K562 (cell line): ENCODE results near the gene KLHL28. TPM values are rescaled to one million over a fixed set of nuclear protein-coding genes. Genes with fewer than 3 reads are reported as not detected.

Experiments
- ATAC-seq: fragments of 200-7000 bp; cut with Tn5 transposase; 3 replicates; pipeline ENCODE4 v1.9.1; 2020; ENCODE audit warnings: moderate library complexity
- BruUV-seq: library from RNA; stranded (reverse); fragments of 400-500 nt; replicated peaks from 2 replicates; lab custom pipeline; 2021; lab: Mats Ljungman, UMichigan
- CTCF ChIA-PET: fragments of 300-600 bp; formaldehyde crosslinking; extraction: SDS; loops from one replicate; lab custom pipeline; 2021; ENCODE audit warnings: low intra/inter-chr PET ratio; lab: Yijun Ruan, JAX
- POLR2A ChIA-PET: fragments of 300-600, 350-650 bp; sonication (Branson Sonifier 250); formaldehyde crosslinking; extraction: SDS; loops from one replicate; lab custom pipeline; 2021; ENCODE audit warnings: antibody characterized with exemption, inconsistent platforms; lab: Yijun Ruan, JAX
- DNase-seq, 4 experiments: peaks; one replicate each; pipeline versions ENCODE4 v3.0.0 to v3.0.0-alpha.2; 2011 to 2018; ENCODE audit warnings: low spot score in 3 of 4, mixed read lengths in 3 of 4; ENCODE audit errors: extremely low read depth in 1 of 4
- FAIRE-seq: peaks from 2 replicates; lab custom pipeline; 2011; peaks lifted over from hg19 to GRCh38; lab: Jason Lieb, UNC
- H2AFZ ChIP-seq: 2 replicates; pipeline ENCODE4 v1.6.0; 2011; ENCODE audit warnings: low read depth, low read length, control low read depth, inconsistent platforms
- H3K27ac ChIP-seq: fragments of 200-600 bp; 3 replicates; pipeline ENCODE4 v1.8.0; 2011; ENCODE audit warnings: low read depth, mild to moderate bottlenecking, control low read depth, inconsistent platforms, low read length, moderate library complexity, mixed read lengths; ENCODE audit errors: extremely low read depth
- H3K27me3 ChIP-seq, 2 experiments: fragments of 300-600 bp in 1 of 2; 2 replicates in 1 of 2; 3 replicates in 1 of 2; pipeline versions ENCODE4 v1.6.0 to v1.8.0; 2011; ENCODE audit warnings: inconsistent platforms in 2 of 2, low read length in 2 of 2, mild to moderate bottlenecking in 1 of 2, mixed read lengths in 1 of 2, moderate library complexity in 1 of 2; ENCODE audit not compliant: control insufficient read depth in 2 of 2, insufficient read depth in 2 of 2
- H3K36me3 ChIP-seq: fragments of 300-600 bp; 3 replicates; pipeline ENCODE4 v1.8.0; 2011; ENCODE audit warnings: mild to moderate bottlenecking, low read length, inconsistent platforms; ENCODE audit not compliant: control insufficient read depth, insufficient read depth
- H3K4me1 ChIP-seq, 2 experiments: fragments of 200-600 bp in 1 of 2; replicated peaks in 1 of 2; 2 replicates in 1 of 2; 3 replicates in 1 of 2; pipeline versions ENCODE4 v1.5.1 to v1.8.0; 2011; ENCODE audit warnings: inconsistent platforms in 2 of 2, low read length in 2 of 2, mild to moderate bottlenecking in 1 of 2, mixed read lengths in 1 of 2, moderate library complexity in 1 of 2; ENCODE audit not compliant: control insufficient read depth in 2 of 2, insufficient read depth in 2 of 2
- H3K4me2 ChIP-seq: 2 replicates; pipeline ENCODE4 v1.6.1; 2011; ENCODE audit warnings: low read length, control low read depth, inconsistent platforms, mixed read lengths; ENCODE audit not compliant: insufficient read depth
- H3K4me3 ChIP-seq: fragments of 200-600 bp; sonication (generic), shearing (Covaris generic); 2 replicates; pipeline ENCODE4 v1.5.1; 2016; ENCODE audit warnings: control low read depth, inconsistent platforms
- H3K79me2 ChIP-seq: fragments of 200-600 bp; 3 replicates; pipeline ENCODE4 v1.8.0; 2011; ENCODE audit warnings: low read length, inconsistent platforms; ENCODE audit not compliant: control insufficient read depth, insufficient read depth
- H3K9ac ChIP-seq, 2 experiments: 2 replicates each; pipeline versions ENCODE4 v1.6.0 to v1.6.1; 2011; ENCODE audit warnings: low read depth in 2 of 2, low read length in 2 of 2, control low read depth in 1 of 2, inconsistent platforms in 1 of 2, mild to moderate bottlenecking in 1 of 2, mixed read lengths in 1 of 2; ENCODE audit not compliant: insufficient read depth in 1 of 2
- H3K9me1 ChIP-seq: one replicate; pipeline ENCODE4 v1.6.0; 2011; ENCODE audit warnings: inconsistent platforms, mild to moderate bottlenecking, low read length, moderate library complexity; ENCODE audit not compliant: control insufficient read depth, insufficient read depth
- H3K9me3 ChIP-seq: replicated peaks from 2 replicates; pipeline ENCODE4 v1.5.1; 2011; ENCODE audit warnings: low read depth, low read length, inconsistent platforms; ENCODE audit not compliant: control insufficient read depth, insufficient read depth
- H4K20me1 ChIP-seq: replicated peaks from 2 replicates; pipeline ENCODE4 v1.6.1; 2011; ENCODE audit warnings: low read length, inconsistent platforms, mixed read lengths; ENCODE audit not compliant: control insufficient read depth, insufficient read depth
- E2F8 ChIP-seq: fragments of 450-650 bp; IDR thresholded peaks from 2 replicates; pipeline ENCODE4 v1.7.1; 2018; ENCODE audit warnings: mild to moderate bottlenecking, low read depth; ENCODE audit not compliant: partially characterized antibody
- FOXJ2 ChIP-seq: fragments of 200-800 bp; sonication (Bioruptor generic); IDR thresholded peaks from 2 replicates; pipeline ENCODE4 v1.6.1; 2016; ENCODE audit warnings: missing genetic modification characterization, missing compliant biosample characterization
- HNRNPL ChIP-seq: fragments of 200-400 bp; formaldehyde crosslinking; IDR thresholded peaks from 2 replicates; pipeline ENCODE4 v1.6.1; 2017; ENCODE audit warnings: low read depth, mild to moderate bottlenecking, low read length
- MAFK ChIP-seq: IDR thresholded peaks from 2 replicates; pipeline ENCODE4 v1.6.1; 2011; ENCODE audit warnings: low read length, improper control_type of control experiment
- NCOR1 ChIP-seq: fragments of 450-650 bp; IDR thresholded peaks from 2 replicates; pipeline ENCODE4 v1.6.1; 2016; ENCODE audit warnings: mild to moderate bottlenecking, moderate library complexity
- ZNF3 ChIP-seq: fragments of 250-450 bp; sonication (Bioruptor Pico); IDR thresholded peaks from 2 replicates; pipeline ENCODE4 v1.5.0; 2021; ENCODE audit warnings: mild to moderate bottlenecking, moderate library complexity
- ZNF551 ChIP-seq: fragments of 250-450 bp; sonication (Bioruptor Pico); IDR thresholded peaks from 2 replicates; pipeline ENCODE4 v1.5.0; 2021; ENCODE audit warnings: mild to moderate bottlenecking, moderate library complexity
- WGBS: fragments of 100-300 bp; shearing (Covaris generic); methylation state at CpG from one replicate; pipeline ENCODE4 v1.1.6; 2016; ENCODE audit warnings: low coverage, mixed read lengths; ENCODE audit not compliant: insufficient coverage; ENCODE audit errors: missing lambda C conversion rate; 5-methylcytosine and 5-hydroxymethylcytosine counted together
- in situ Hi-C: fragments of 300-500 bp; cut with MboI; formaldehyde crosslinking; loops from 4 replicates; pipeline ENCODE4 v1.15.0; 2018; ENCODE audit warnings: inconsistent platforms, mixed read lengths
- intact Hi-C: fragments of 100-400 bp; cut with micrococcal nuclease; formaldehyde crosslinking; loops from 2 replicates; pipeline ENCODE4 v1.14.2; 2022
- polyA plus RNA-seq, 8 experiments: library from polyadenylated mRNA; depleted of rRNA in 4 of 8; stranded (reverse) in 5 of 8; unstranded in 3 of 8; fragments of >200 nt; fragmentation: Nextera tagmentation in 2 of 8; fragmentation: Illumina TruSeq in 1 of 8; extraction: Ambion mirVana in 2 of 8; extraction: Trizol in 1 of 8; gene quantifications; 2 replicates each; pipeline versions ENCODE4 v1.2.1 to v1.2.3, GENCODE V29; 2011 to 2014; ENCODE audit warnings: inconsistent platforms in 1 of 8, missing spikeins in 1 of 8
- total RNA-seq, 7 experiments: library from RNA; depleted of rRNA in 6 of 7; stranded (reverse); fragments of >200 nt in 6 of 7; fragmentation: Illumina TruSeq in 2 of 7; extraction: Trizol in 2 of 7; gene quantifications; 2 replicates each; pipeline versions ENCODE4 v1.2.1 to v1.2.3, GENCODE V29; 2011 to 2021; ENCODE audit warnings: low replicate concordance in 1 of 7

KLHL28 gene
- total and polyA plus RNA-seq, 9 of the 15 experiments (the other 6 are each of a cell fraction or from before 2014, with no cell fraction given) = 1.1 to 7.5 (median 4.7) TPM

GRCh38 chr14:44945264-44945663 lies 16.5 kb downstream of the KLHL28 start:
- Histone ChIP-seq H2AFZ (no peak overlapping the region), H3K9me3 (no peaks in the 10 kb centered on the region), H3K4me3 (no peak overlapping the region), H3K9me1 (no peaks in the 10 kb centered on the region), H4K20me1 (no peaks in the 10 kb centered on the region), H3K79me2 (no peaks in the 10 kb centered on the region; the same call in 2 of the 3 replicates), H3K36me3 (peaks cover 15% of the 10 kb centered on the region; the same call in 2 of the 3 replicates), H3K4me2 (no peak overlapping the region), H3K27ac (no peak overlapping the region), H3K9ac (no peak overlapping the region), H3K4me1 (no peaks in the 10 kb centered on the region), H3K27me3 (no peaks in the 10 kb centered on the region)
- ChIA-PET POLR2A (no interaction called here), CTCF (no interaction called here)
- BruUV-seq = no TSS peak
- ATAC-seq (no peak), DNase-seq (no peak), FAIRE-seq (no peak)
- in situ Hi-C loops (no loop called here), intact Hi-C loops (no loop called here)
- TF ChIP-seq FOXJ2 (tag) (no peak), ZNF551 (CRISPR knock-in tag) (no peak), ZNF3 (CRISPR knock-in tag) (no peak), MAFK (no peak), E2F8 (no peak), NCOR1 (no peak), HNRNPL (no peak)
- 81% methylated on average over 4 of the region's 4 CpGs for WGBS
